GDM1 (cell line): ENCODE data around the gene PDE4B.

Experiments
- DNase-seq: peaks from one replicate; lab custom pipeline; 2025; lab: John Stamatoyannopoulos, UW

Gene PDE4B

DNA sequence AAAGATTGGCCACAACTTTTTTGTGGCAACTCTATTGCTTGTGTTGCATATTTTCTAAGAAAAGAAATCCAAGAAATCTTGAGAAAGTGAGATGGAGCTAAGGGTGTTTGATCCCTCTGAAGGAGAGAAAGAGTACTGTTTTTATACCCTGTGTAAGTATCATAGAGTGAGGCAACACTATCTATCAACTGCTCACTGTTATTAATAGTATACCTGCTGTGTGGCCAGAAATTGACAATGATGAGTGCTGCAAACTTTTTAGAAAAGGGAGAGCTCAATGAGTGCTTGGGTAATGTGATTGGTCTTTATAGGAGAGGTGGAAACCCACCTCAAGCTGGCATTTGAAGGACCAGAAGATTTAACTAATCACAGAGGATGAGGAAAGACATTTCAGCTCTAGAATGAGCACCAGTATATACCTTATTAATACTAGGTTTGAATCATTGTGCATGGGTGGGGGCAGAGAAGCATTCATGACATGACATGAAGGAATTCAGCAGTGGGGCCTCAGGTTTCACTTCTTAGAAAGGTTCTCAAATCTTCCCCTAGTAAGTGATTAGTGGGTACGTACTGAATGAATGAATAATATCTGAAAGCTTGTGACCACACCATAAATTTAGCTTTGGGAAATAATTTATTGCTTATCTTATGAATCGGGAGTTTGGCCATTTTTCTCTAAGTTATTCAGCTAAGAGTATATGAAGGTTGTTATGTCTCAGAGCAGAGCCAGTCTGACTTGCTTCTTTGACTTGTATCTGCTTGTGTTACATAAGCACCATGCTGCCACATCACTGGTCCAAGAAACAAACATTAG, 572.1 kb downstream of the PDE4B start:
- DNase-seq = no peak

GRCh38 chr1:66365635-66366034, 572.9 kb downstream of the PDE4B start:
- no peak for DNase-seq

GRCh38 chr1:66366634-66367033, 573.9 kb downstream of the PDE4B start:
- no peak for DNase-seq

- DNase-seq = no peak
These were observed 574.7 kb downstream of the PDE4B start for GRCh38 chr1:66367369-66367768.

DNA sequence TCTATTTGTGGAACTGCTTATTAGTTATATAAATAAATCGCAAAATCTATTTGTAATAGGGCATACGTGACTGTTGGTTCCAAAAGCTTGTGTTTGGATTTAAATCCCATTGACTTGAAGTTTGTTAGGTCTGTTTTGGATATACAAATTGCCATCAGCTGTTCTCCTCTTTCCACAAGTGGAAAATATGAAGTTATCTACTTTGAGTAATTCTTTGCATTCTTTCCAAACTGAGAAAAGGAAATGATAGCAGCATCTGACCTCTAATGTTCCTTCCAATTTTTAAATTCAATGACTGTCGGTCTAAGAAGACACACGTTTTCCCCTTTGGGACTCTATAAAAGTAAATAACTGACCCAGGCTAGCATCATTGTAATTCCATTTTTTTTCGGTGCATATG, 575.6 kb downstream of the PDE4B start:
- DNase-seq = no peak

DNA sequence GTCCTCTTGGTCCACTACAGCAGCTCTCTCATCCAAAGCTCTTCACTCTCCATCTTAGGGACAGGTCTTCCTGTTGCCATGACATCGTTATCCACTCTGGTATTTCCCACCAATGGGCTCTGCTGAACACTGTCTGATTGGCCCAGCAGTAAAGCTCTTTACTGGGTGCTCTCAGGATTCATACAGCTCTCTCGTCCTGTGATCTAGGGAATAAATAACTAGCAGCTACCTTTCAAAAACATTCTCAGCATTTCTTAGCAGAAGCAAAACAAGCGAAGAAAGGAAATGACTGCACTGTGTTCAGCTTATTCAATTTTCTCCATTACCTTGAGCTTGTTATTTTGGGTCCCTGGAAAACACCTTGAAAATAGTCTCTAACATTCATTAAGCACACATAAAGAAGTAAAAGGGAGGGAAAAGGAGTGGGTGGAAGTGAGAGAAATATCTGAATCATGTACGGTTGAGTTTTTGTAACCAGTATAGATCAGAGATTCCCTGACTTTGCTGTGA, 577.8 kb downstream of the PDE4B start:
- DNase-seq = no peak

DNA sequence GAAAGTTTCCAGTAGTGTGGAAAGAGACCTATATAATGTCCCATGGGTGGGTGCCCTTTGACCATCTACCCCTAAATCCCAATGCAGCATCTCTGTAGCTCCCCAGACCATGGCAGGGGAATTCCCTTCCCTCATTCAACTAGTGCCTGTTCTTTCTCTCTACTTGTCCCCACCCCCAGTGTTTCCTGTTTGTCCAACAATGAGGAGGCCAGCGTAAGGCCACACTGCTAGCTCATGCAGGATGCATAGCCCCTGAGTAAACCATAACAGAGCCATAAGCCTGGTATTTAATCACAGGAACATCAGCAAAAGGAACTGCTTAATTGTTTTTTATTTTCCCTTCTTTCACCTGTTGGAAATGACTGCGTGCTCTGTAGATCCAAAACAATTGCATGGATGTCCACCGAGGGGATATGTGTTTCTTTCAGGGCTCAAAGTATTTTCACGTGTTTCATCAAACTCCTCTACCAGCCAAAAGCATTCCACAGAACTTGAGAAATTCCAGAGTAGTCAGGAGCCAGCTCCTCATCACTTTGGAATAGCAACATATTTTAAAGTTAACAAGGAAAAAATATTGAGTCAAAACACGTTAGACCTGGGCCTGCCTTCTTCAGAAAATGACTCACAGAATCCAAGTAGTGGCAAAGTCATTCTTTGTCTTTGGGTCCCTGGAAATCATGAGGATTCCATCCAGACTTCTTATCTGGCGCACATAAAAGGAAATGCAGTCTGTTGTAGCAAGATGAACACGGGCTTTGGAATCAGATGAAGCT, 578.7 kb downstream of the PDE4B start:
- DNase-seq = no peak

DNA sequence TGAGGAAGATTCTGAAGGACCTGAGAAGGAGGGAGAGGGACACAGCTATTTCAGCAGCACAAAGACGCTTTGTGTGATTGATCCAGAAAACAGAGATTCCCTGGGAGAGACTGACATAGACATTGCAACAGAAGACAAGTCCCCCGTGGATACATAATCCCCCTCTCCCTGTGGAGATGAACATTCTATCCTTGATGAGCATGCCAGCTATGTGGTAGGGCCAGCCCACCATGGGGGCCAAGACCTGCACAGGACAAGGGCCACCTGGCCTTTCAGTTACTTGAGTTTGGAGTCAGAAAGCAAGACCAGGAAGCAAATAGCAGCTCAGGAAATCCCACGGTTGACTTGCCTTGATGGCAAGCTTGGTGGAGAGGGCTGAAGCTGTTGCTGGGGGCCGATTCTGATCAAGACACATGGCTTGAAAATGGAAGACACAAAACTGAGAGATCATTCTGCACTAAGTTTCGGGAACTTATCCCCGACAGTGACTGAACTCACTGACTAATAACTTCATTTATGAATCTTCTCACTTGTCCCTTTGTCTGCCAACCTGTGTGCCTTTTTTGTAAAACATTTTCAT, 579.9 kb downstream of the PDE4B start:
- no peak for DNase-seq

DNA sequence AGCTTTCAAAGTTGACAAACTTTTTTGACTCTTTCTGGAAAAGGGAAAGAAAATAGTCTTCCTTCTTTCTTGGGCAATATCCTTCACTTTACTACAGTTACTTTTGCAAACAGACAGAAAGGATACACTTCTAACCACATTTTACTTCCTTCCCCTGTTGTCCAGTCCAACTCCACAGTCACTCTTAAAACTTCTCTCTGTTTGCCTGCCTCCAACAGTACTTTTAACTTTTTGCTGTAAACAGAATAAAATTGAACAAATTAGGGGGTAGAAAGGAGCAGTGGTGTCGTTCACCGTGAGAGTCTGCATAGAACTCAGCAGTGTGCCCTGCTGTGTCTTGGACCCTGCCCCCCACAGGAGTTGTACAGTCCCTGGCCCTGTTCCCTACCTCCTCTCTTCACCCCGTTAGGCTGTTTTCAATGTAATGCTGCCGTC, 580.5 kb downstream of the PDE4B start:
- peak; percentile 67 for DNase-seq

DNA sequence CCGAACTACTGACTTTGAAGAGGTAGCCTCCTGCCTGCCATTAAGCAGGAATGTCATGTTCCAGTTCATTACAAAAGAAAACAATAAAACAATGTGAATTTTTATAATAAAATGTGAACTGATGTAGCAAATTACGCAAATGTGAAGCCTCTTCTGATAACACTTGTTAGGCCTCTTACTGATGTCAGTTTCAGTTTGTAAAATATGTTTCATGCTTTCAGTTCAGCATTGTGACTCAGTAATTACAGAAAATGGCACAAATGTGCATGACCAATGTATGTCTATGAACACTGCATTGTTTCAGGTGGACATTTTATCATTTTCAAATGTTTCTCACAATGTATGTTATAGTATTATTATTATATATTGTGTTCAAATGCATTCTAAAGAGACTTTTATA, 581.5 kb downstream of the PDE4B start:
- DNase-seq = no peak

GRCh38 chr1:66374561-66375111, 581.9 kb downstream of the PDE4B start:
- DNase-seq = no peak

- no peak for DNase-seq
These were observed 582.4 kb downstream of the PDE4B start for GRCh38 chr1:66375125-66375524.

DNA sequence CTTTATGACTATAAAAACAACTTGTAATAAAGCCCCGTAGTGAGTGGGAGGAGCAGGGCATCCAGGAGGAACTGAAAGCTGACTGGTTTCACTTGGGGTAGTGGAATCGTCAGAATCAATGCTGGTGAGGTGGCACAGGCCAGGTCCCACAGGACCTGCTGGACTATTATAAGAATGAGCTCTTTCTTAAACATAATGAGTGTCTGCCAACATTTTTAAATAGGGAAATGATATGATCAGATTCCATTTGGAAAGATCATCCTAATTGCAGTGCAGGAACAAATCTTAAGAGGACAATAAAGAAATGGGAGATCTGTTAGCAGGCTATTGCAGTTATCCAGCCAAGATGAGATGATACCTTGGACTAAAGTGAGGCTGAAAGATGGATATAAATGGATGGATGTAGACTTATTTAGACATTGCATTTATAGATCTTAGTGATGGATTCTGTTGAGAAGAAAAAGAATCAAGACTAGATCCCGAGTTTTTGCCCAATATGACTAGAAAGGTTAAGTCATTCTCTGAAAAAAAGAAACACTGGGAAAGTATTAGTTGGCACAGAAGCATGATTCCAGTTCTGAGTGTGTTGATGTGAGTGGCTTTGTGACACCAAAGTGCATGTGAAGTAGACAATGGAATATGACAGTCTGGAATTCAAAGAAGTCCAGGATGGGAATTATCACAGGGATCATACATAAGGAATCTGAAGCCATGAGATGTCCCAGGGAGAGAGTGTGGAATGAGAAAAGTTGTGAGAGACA, 587.9 kb downstream of the PDE4B start:
- no peak for DNase-seq

GRCh38 chr1:66381621-66382275, 589.1 kb downstream of the PDE4B start:
- DNase-seq = no peak

DNA sequence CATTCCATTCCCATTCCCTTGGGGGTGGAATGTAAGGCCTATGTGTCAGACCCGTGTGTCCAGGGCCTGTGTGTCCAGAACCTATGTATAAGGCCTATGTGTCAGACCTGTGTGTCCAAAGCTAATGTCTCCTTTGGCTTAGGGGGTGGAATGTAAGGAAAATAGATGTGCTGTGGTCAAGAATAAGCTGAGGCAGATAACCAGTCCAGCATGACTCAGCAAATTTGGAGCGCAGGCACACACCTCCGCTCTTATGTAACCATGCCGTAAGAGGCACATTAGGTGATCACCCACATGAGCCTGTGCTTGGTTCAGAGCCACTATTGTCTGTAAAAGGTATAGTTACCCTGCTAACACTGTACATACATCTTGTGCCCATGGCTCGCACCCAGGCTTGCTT, 590.5 kb downstream of the PDE4B start:
- DNase-seq = no peak

- DNase-seq = no peak
These were observed 590.9 kb downstream of the PDE4B start for GRCh38 chr1:66383611-66384010.

DNA sequence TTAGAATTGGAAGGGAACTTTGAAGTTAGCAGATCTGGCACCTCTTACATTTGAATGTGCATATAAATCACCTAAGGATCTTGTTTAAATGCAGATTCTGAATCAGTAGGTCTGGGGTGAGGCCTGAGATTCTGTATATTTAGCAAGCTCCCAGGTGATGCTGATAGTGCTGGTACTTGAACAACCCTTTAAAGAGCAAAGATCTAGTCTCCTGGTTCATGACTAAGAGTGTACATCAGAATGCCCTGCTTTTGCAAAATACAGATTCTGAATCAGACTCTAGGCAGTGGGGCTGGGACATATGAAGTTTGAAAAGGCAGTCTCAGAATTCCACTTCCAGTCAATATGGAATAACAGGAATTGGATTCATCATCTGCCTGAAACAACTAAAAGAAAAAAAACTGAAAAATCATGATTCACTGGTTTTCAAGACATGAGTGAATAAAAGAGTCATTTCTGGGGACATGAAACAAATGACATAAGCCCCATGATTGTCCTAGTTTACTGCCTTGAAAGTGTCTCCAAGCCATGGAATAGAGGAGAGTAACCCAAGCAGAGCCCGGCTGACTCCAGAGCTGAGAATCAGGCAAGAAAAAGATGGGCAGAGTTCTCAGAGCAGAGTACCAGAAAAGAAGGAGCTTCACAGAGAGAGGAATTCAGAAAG, 591.7 kb downstream of the PDE4B start:
- DNase-seq = no peak

DNA sequence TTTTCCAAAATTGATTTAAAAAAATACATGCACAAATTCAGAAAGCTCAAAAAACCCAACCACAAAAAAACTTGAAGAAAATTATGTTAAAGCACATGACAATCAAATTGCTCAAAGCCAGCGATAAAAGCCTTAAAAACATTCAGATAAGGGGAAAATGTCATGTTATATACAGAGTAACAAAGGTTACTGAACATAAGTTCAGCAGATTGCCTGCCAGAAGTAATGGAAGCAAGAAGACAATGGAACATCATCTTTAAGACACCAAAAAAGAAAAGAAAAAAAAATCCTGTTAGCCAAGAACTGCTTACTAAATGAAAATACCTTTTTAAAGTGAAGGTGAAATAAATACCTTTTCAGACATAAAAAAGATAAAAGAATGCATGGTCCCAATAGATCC, 594.0 kb downstream of the PDE4B start:
- DNase-seq = no peak

DNA sequence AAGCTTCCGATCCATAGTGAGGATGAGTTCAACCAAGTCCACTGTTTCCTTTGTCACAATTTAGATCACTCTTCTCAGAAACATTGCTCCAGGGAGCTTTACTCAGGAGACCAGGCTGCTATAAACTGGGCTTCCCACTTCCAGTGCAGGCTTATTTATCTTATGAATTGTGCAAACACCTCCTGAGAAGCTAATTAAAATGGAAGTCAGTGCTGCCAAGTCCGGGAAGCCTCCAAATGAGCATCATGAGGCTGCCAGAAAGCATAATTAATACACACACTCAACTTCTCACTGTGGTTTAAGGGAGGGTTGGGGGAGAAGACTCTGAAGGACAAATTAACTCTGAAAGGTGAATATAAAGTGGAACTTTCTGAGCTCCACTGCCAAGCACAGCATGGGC, 596.2 kb downstream of the PDE4B start:
- no peak for DNase-seq

DNA sequence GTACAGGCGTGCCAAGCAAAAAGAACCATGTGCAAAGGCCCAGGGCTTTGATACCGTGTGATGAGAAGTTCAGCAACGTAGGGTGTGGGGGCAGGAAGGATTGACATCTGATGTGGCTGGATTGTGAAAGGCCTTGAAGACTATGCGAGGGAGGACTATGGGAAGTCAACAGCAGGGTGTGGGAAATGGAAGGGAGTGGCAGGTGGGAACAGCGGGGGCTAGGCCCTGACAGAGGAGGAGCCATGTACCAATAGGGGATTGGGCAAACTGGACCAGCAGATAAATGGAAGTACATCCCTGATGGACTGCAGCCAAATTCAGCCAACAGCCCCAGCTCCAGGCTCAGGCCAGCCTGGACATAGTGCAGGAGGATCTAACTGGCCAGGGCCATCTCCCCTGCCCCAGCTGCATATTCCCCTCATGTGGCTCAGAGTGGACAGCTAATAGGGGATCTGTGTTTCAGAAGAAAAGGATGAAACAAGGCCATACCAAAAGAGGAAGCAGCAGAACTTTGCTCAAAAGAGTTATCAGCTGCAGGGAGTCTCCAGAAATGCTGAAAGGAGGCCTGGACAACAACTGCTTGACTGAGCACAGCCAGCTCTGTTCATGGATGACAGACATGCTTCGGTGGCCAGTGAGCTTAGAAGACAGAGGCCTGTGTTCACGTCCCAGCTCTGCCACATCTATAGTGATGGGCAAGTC, 601.0 kb downstream of the PDE4B start:
- no peak for DNase-seq
